Mesothelial cell of epicardium (in vitro differentiated cells): Measurements from ENCODE around the gene SAP30BP. TPM values are rescaled to one million over a fixed set of nuclear protein-coding genes. Genes with fewer than 3 reads are reported as not detected.

ENCODE experiments used
- DNase-seq, 2 experiments: peaks; one replicate each; pipeline ENCODE4 v3.0.0; 2021; ENCODE audit warnings: low spot score in 2 of 2; ENCODE audit not compliant: unreplicated experiment in 2 of 2
- H3K27ac Mint-ChIP-seq: 2 replicates; pipeline ENCODE4 v1.8.0; 2021; ENCODE audit warnings: mixed read lengths
- H3K27me3 Mint-ChIP-seq: 2 replicates; pipeline ENCODE4 v1.8.0; 2021; ENCODE audit warnings: low read depth, mixed read lengths
- H3K36me3 Mint-ChIP-seq: 2 replicates; pipeline ENCODE4 v1.8.0; 2021; ENCODE audit warnings: mixed read lengths
- H3K4me1 Mint-ChIP-seq: 2 replicates; pipeline ENCODE4 v1.8.0; 2021; ENCODE audit warnings: mixed read lengths
- H3K4me3 Mint-ChIP-seq: 2 replicates; pipeline ENCODE4 v1.8.0; 2021; ENCODE audit warnings: mild to moderate bottlenecking, moderate library complexity, mixed read lengths
- H3K9me3 Mint-ChIP-seq: 2 replicates; pipeline ENCODE4 v1.8.0; 2021; ENCODE audit warnings: mixed read lengths
- total RNA-seq: library from RNA; stranded (reverse); gene quantifications from 3 replicates; pipeline ENCODE4 v1.2.1, GENCODE V29; 2021
- TF ChIP-seq, protein P1 (sequence below): fragments of 200-600 bp; sonication (generic); IDR thresholded peaks from one replicate; pipeline ENCODE4 v1.5.0; 2021; ENCODE audit warnings: antibody characterized with exemption; ENCODE audit not compliant: unreplicated experiment

SAP30BP gene
- total RNA-seq, 1 donor from 2014 or later = 96.0 TPM

DNA sequence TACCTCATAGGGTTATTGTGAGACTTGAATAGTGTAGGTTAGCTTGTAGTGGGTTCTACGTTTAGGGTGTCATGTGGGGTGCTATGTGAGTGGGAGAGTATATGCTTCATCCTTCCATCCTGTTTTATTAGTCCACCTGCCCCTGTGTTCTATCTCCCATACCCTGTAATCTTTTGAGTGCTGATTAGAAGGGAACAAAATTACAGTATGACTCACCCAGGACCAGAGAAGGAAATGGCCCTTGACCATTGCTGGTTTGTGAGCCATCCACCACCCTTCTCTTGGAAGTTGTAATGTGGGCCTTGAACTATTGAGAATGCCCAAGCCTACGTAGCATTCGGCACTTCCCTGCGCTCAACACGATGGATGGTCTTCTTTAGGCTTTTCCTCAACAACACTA lies 17.1 kb downstream of the SAP30BP start:
- TF ChIP-seq, protein P1, sequence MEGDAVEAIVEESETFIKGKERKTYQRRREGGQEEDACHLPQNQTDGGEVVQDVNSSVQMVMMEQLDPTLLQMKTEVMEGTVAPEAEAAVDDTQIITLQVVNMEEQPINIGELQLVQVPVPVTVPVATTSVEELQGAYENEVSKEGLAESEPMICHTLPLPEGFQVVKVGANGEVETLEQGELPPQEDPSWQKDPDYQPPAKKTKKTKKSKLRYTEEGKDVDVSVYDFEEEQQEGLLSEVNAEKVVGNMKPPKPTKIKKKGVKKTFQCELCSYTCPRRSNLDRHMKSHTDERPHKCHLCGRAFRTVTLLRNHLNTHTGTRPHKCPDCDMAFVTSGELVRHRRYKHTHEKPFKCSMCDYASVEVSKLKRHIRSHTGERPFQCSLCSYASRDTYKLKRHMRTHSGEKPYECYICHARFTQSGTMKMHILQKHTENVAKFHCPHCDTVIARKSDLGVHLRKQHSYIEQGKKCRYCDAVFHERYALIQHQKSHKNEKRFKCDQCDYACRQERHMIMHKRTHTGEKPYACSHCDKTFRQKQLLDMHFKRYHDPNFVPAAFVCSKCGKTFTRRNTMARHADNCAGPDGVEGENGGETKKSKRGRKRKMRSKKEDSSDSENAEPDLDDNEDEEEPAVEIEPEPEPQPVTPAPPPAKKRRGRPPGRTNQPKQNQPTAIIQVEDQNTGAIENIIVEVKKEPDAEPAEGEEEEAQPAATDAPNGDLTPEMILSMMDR = no peak
- no peaks in the 10 kb centered on the region for H3K9me3 Mint-ChIP-seq
- H3K27ac Mint-ChIP-seq = peak overlapping the region; percentile 98
- H3K4me3 Mint-ChIP-seq = no peak overlapping the region
- no peak for DNase-seq
- peaks cover 62% of the 10 kb centered on the region for H3K4me1 Mint-ChIP-seq
- H3K27me3 Mint-ChIP-seq = no peaks in the 10 kb centered on the region
- H3K36me3 Mint-ChIP-seq = peaks cover 13% of the 10 kb centered on the region

DNA sequence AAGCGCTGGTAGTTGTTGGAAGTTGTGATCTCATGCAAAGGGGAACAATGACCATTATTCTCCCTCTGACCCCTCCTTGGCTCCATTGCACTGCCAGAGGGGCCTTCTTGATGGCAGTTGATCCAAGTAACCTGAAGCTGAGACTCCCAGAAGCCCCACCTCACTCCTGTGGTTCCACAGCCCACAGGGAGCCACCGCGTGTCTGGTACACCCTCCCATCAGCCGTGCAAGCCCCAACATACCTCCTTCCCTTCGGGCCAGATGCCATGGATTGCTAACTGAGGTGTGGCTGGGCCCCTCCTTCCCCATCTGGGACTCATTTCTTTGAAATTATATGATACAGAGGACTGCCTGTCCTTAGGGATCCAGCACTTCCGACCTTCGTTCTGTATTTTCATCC lies 17.8 kb downstream of the SAP30BP start:
- peak; percentile 55 to 77 for DNase-seq
- H3K27ac Mint-ChIP-seq = peak overlapping the region; percentile 98
- H3K4me3 Mint-ChIP-seq = no peak overlapping the region
- peaks cover 9% of the 10 kb centered on the region for H3K36me3 Mint-ChIP-seq
- H3K4me1 Mint-ChIP-seq = peaks cover 62% of the 10 kb centered on the region
- no peaks in the 10 kb centered on the region for H3K9me3 Mint-ChIP-seq
- TF ChIP-seq, protein P1 = no peak
- no peaks in the 10 kb centered on the region for H3K27me3 Mint-ChIP-seq

DNA sequence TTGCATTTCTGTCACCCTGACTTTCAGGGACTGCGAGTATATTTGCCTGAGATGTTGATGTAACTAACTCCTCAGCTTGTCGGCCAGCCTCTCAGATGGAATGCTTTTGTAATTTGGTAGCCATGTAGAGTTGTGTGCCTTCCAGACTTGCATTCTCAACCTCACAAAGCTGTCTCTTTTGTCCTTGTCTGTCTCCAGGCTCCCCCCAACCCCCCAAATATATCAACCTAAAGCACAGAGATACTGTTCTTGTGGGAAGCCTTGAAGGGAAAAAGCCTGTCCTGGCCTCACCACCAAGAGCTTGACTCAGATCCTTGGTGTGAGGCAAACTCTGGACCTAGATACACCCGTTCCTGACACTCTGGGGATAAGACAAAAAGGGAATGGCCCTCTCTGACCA lies 18.4 kb downstream of the SAP30BP start:
- Mint-ChIP-seq H3K9me3 (no peaks in the 10 kb centered on the region), H3K27ac (peak overlapping the region; percentile 98), H3K27me3 (no peaks in the 10 kb centered on the region), H3K36me3 (peaks cover 9% of the 10 kb centered on the region), H3K4me3 (no peak overlapping the region), H3K4me1 (peaks cover 59% of the 10 kb centered on the region)
- DNase-seq = no peak
- TF ChIP-seq, protein P1 = no peak

DNA sequence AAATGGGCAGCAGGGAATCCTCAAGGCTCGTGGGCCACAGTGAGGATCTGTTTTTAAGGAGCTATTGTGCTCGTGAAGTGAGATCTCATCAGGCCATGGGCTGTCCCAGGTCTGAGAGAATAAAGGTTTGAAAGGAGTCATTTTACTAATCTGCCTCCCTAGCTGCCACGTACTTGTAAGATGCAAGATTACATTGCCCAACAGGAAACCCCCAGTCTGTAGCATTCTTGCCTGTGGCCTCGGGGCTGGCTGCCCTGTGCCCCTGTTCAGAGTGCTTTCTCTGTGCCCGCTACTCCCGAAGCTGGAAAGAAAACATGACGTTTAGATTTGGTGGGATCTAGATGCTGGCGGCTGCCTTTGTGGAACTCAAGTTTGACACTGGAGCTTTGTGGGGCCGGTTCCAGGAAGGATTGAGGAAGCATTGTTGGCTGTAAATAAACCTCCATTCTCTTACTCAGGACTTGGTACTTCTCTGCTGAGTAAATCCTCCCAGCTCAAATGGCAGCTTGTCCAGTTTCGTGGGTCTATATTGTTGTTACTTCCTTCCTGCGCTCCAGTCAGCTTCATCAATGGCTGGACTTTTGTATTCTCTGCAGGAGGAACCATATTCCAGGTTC lies 21.2 kb downstream of the SAP30BP start:
- DNase-seq = no peak
- Mint-ChIP-seq H3K27ac (peak overlapping the region; percentile 95), H3K9me3 (no peaks in the 10 kb centered on the region), H3K27me3 (no peaks in the 10 kb centered on the region), H3K4me1 (peaks cover 60% of the 10 kb centered on the region), H3K36me3 (peaks cover 2% of the 10 kb centered on the region), H3K4me3 (no peak overlapping the region)
- TF ChIP-seq, protein P1 = no peak

DNA sequence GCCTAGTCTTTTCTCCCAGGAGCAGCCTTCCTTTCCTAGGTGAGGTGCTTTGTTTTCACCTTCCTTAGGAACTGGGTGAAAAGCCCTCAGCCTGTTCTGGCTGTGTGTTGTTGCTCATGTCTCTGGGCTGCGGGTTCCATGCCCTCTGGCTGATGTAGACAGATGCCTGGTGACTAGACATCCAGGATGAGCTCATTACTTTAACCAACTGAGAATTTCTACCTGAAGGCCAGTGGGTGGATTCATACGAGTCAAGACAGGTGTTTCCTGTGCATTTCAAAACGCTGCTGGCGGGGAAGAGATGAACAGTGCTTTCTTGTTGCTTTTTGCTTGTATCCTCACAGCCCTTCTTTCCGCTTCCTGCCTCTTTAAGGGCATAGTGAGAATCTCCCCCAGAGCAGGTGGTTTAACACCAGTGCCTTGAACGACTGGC lies 22.3 kb downstream of the SAP30BP start:
- peaks cover 59% of the 10 kb centered on the region for H3K4me1 Mint-ChIP-seq

More for the DNA sequence above, 22.3 kb downstream of the SAP30BP start:
- no peaks in the 10 kb centered on the region for H3K9me3 Mint-ChIP-seq
- TF ChIP-seq, protein P1 = no peak
- H3K27ac Mint-ChIP-seq = peak overlapping the region; percentile 95
- H3K27me3 Mint-ChIP-seq = no peaks in the 10 kb centered on the region
- peaks cover 2% of the 10 kb centered on the region for H3K36me3 Mint-ChIP-seq
- H3K4me3 Mint-ChIP-seq = no peak overlapping the region
- DNase-seq = no peak
